ENCODE results near the gene NAV2.

The NAV2 gene

DNA sequence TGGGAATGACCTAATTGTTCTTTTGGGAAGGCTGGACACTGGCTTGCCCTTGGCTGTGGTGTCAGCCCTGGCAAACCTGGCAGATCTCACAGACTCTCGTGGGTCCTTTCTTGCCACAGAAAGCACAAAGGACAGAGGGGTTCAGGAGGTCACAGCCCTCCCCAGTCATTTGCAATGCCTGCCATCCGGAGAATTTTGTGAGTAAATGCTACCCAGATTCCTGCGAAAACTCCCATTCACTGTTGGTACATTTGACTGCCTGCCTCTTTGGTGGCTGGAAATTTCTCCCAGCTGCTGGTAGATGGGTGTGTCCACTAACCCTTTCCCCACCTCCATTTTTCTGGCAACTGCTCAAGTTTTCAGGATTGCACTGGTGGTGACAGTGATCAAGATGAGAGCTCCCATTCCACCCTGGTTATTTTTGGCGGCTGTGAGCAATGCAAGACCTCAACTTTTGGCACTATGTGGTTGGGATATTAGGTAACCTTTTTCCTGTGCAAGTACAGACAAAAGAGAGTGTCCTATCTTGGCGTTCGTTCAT lies 155.7 kb downstream of the NAV2 start:
- TF ChIP-seq, protein P1, sequence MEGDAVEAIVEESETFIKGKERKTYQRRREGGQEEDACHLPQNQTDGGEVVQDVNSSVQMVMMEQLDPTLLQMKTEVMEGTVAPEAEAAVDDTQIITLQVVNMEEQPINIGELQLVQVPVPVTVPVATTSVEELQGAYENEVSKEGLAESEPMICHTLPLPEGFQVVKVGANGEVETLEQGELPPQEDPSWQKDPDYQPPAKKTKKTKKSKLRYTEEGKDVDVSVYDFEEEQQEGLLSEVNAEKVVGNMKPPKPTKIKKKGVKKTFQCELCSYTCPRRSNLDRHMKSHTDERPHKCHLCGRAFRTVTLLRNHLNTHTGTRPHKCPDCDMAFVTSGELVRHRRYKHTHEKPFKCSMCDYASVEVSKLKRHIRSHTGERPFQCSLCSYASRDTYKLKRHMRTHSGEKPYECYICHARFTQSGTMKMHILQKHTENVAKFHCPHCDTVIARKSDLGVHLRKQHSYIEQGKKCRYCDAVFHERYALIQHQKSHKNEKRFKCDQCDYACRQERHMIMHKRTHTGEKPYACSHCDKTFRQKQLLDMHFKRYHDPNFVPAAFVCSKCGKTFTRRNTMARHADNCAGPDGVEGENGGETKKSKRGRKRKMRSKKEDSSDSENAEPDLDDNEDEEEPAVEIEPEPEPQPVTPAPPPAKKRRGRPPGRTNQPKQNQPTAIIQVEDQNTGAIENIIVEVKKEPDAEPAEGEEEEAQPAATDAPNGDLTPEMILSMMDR (conservative IDR thresholded peaks at IDR 0.05; ENCODE audit: low read length), result no peak
- no peak overlapping the region for H3K4me3 ChIP-seq (ENCODE audit: low read length)
- DNase-seq (ENCODE audit: low read depth), result peak; percentile 93

DNA sequence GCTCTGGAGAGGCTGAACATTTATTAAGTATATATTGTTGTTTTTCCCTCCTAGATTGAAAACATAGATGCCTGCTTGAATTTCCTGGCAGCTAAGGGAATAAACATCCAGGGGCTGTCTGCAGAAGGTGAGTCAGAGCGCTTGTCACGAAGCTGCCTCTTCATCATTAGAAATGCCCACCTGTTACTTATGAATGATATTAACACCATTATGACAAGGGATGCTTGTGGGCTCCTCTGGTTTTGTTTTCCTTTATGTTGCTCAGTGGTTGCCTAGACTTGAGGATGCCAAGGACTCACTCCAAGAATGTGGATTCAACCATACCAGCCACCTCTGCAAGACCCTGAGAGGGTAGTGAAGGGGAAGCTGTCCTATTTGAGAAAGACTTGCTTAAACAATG lies 156.2 kb downstream of the NAV2 start:
- TF ChIP-seq, protein P1 (conservative IDR thresholded peaks at IDR 0.05; ENCODE audit: low read length), result no peak
- DNase-seq (ENCODE audit: low read depth), result peak; percentile 32
- no peak overlapping the region for H3K4me3 ChIP-seq (ENCODE audit: low read length)

DNA sequence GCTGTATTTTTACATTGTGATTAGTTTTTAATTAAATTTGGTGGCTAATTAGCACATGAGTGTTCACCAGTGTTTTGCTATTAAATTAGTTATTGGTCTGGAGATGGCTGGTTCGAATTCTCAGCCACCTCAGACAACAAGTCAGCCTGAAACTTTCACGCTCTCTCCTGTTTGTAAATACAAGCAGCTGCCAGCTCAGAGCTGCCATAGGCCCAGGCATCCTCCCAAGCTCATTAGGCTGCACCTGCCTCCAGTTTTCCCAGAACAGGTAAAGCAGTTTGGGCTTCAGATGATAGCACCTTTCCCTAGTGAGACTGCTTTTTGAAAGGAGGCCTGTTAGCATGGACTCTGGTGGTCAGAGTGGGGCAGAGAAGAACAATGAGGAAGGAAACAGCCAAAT lies 156.8 kb downstream of the NAV2 start:
- TF ChIP-seq, protein P1 (conservative IDR thresholded peaks at IDR 0.05; ENCODE audit: low read length), result no peak
- no peak overlapping the region for H3K4me3 ChIP-seq (ENCODE audit: low read length)
- DNase-seq (ENCODE audit: low read depth), result no peak

DNA sequence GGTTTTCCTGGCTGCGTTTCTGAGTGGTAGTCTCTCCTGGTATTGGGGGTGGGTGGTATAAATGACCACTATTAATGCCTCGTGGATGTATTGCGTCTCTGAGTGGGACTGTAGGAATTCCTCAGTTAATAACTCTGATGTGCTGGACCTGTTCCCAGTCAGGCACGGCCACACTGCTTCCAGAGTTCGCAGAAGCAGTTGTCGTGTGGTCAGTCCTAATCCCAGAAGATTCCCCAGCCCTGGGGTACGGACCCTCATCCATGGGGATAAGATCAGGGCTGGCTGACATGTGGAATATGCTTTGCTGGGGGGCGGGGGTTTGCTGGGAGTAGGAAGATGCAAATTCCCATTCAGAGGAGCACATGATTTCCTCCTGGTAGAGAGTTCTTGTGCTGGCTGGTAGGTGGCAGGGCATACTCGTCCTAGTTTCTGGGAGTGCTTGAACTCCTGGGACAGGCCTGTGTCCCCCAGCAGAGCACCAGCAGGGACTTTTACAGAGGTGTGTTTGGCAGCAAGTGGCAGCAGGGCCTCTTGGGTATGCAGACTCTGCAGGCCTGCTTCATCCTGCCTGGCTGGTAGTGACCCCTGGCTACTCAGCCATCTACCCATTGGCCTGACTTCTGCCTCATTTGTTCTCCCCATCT lies 157.4 kb downstream of the NAV2 start:
- TF ChIP-seq, protein P1 (conservative IDR thresholded peaks at IDR 0.05; ENCODE audit: low read length), result no peak
- H3K4me3 ChIP-seq (ENCODE audit: low read length), result no peak overlapping the region
- DNase-seq (ENCODE audit: low read depth), result no peak

DNA sequence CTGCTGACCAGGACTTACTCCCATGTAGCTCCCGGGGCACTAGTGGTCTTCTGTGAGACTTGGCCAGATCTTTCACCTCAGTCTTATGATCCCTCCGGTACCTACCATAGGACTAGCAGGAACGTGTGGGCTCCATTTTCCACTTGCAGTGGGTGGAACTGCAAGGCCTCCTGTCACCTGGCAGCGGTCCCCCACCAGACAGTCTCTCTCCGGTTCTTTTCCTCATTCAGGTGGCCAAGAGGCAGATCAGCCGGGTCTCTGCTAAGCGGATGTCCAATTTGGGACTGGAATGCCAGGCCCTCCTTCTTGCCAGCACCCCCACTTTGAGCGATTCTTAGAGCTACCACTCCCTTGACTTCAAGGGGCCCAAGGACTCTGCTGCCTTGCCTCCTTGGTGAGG lies 158.9 kb downstream of the NAV2 start:
- H3K4me3 ChIP-seq (ENCODE audit: low read length), result no peak overlapping the region
- TF ChIP-seq, protein P1 (conservative IDR thresholded peaks at IDR 0.05; ENCODE audit: low read length), result no peak
- no peak for DNase-seq (ENCODE audit: low read depth)

DNA sequence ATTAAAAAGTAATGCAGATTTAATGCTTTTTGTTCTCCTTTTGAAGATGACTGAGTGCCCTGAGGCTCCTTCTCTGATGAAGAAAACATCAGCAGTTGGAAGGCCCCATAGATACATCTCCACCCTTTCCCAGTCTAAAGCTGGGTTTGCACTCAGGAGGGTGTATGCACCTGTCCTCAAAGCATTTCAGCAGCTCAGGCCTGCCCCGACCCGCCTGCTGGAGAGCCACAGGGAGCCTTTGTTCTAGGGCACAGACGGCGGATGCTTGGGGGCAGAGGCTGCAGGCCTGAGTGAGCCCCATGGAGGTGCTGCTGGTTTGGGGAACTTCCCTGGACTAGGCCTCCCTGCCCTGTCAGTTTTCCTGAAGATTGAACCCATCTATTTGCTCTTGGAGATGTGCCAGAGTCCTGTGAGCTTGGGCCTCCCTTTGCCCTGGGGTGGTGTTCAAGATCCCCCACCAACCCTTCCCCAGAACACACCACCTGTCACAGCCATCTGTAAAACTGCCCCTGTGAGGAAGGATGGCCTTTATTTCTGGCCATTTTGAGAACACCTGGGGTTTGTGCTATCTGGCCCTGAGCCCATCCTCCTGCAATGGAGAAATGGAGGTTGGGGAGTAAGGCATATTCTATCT lies 160.0 kb downstream of the NAV2 start:
- no peak for DNase-seq (ENCODE audit: low read depth)
- TF ChIP-seq, protein P1 (conservative IDR thresholded peaks at IDR 0.05; ENCODE audit: low read length), result no peak
- H3K4me3 ChIP-seq (ENCODE audit: low read length), result no peak overlapping the region

DNA sequence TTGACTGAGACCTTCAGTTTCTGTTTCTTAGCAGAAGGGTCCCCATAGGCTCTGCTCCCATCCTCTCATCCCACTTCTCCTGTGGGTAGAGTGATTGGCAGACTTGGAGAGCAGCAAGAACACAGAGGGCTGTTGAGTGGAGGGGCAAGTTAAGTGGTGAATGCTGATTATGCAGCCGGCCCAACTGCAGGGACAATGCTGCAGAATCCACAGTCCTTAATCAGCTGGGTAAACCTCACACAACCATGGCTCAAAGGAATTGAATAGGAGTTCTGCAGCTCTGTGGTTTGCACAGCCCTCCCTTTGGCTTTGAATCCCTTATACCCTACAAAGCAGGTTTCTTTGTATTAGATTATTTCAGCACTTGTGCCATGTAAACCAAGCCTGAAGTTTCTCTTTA lies 161.1 kb downstream of the NAV2 start:
- no peak overlapping the region for H3K4me3 ChIP-seq (ENCODE audit: low read length)
- TF ChIP-seq, protein P1 (conservative IDR thresholded peaks at IDR 0.05; ENCODE audit: low read length), result no peak
- DNase-seq (ENCODE audit: low read depth), result no peak
